ENCODE data around the gene GPR160. TPM values are rescaled to one million over a fixed set of nuclear protein-coding genes. Genes with fewer than 3 reads are reported as not detected.

GPR160 gene
- polyA plus RNA-seq, 1 donor from 2014 or later: 4.0 TPM

DNA sequence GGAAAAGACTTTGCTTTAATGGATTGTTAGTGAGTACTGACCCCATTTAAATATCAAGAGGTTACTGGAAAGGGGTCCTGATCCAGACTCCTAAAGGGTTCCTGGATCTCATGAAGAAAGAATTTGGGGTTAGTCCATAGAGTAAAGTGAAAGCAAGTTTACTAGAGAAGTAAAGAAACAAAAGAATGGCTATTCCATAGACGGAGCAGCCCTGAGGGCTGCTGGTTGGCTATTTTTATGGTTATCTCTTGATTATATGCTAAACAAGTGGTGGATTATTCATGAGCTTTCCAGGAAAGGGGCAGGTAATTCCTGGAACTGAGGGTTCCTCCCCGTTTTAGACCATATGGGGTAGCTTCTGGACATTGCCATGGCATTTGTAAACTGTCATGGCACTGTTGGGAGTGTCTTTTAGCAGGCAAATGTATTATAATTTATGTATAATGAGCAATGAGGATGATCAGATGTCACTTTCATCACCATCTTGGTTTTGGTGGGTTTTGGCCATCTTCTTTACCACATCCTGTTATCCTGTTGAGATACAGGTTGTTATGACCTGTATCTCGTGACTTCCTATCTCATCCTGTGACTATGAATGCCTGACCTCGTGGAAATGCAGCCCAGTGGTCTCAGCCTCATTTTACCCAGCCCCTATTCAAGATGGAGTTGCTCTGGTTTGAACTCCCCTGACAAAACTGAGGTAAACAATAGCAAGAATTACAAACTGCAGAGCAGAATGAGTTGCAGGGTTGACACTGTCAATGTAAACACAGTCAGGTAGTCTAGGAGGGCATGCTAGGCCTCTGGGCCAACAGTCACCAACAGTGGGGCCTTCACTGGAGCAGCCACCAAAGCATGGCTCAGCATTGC is 10.3 kb upstream of the GPR160 start:
- H3K9ac ChIP-seq (ENCODE audit: low read length): no peak overlapping the region
- no peaks in the 10 kb centered on the region for H3K9me2 ChIP-seq (ENCODE audit: insufficient read depth, low read length)
- H3K4me3 ChIP-seq (ENCODE audit: low read length): no peak overlapping the region
- H3K36me3 ChIP-seq (ENCODE audit: insufficient read depth, low read length): no peaks in the 10 kb centered on the region
- H3K79me2 ChIP-seq (replicated peaks; ENCODE audit: insufficient read depth, low read length): no peaks in the 10 kb centered on the region
- H3F3A ChIP-seq (ENCODE audit: insufficient read depth, low read length, poor library complexity, severe bottlenecking): no peaks in the 10 kb centered on the region
- H3K27ac ChIP-seq (ENCODE audit: low read length): no peak overlapping the region
- no peaks in the 10 kb centered on the region for H3K9me3 ChIP-seq (ENCODE audit: low read length)
- TF ChIP-seq EZH2 (IDR thresholded peaks at IDR 0.05; ENCODE audit: borderline replicate concordance, insufficient read depth, low read length, poor library complexity, severe bottlenecking) (no peak), POLR2AphosphoS5 (IDR thresholded peaks at IDR 0.05) (no peak), MXI1 (conservative IDR thresholded peaks at IDR 0.05; ENCODE audit: poor library complexity, severe bottlenecking) (no peak), SMC3 (conservative IDR thresholded peaks at IDR 0.05; ENCODE audit: poor library complexity) (no peak), RAD21 (conservative IDR thresholded peaks at IDR 0.05) (no peak), TAF1 (IDR thresholded peaks at IDR 0.05; ENCODE audit: low read depth) (no peak), EP300 (conservative IDR thresholded peaks at IDR 0.05; ENCODE audit: poor library complexity, severe bottlenecking) (no peak)
- TF ChIP-seq, protein P1, sequence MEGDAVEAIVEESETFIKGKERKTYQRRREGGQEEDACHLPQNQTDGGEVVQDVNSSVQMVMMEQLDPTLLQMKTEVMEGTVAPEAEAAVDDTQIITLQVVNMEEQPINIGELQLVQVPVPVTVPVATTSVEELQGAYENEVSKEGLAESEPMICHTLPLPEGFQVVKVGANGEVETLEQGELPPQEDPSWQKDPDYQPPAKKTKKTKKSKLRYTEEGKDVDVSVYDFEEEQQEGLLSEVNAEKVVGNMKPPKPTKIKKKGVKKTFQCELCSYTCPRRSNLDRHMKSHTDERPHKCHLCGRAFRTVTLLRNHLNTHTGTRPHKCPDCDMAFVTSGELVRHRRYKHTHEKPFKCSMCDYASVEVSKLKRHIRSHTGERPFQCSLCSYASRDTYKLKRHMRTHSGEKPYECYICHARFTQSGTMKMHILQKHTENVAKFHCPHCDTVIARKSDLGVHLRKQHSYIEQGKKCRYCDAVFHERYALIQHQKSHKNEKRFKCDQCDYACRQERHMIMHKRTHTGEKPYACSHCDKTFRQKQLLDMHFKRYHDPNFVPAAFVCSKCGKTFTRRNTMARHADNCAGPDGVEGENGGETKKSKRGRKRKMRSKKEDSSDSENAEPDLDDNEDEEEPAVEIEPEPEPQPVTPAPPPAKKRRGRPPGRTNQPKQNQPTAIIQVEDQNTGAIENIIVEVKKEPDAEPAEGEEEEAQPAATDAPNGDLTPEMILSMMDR (IDR thresholded peaks at IDR 0.05; ENCODE audit: poor library complexity, severe bottlenecking): no peak
- TF ChIP-seq, protein P2, sequence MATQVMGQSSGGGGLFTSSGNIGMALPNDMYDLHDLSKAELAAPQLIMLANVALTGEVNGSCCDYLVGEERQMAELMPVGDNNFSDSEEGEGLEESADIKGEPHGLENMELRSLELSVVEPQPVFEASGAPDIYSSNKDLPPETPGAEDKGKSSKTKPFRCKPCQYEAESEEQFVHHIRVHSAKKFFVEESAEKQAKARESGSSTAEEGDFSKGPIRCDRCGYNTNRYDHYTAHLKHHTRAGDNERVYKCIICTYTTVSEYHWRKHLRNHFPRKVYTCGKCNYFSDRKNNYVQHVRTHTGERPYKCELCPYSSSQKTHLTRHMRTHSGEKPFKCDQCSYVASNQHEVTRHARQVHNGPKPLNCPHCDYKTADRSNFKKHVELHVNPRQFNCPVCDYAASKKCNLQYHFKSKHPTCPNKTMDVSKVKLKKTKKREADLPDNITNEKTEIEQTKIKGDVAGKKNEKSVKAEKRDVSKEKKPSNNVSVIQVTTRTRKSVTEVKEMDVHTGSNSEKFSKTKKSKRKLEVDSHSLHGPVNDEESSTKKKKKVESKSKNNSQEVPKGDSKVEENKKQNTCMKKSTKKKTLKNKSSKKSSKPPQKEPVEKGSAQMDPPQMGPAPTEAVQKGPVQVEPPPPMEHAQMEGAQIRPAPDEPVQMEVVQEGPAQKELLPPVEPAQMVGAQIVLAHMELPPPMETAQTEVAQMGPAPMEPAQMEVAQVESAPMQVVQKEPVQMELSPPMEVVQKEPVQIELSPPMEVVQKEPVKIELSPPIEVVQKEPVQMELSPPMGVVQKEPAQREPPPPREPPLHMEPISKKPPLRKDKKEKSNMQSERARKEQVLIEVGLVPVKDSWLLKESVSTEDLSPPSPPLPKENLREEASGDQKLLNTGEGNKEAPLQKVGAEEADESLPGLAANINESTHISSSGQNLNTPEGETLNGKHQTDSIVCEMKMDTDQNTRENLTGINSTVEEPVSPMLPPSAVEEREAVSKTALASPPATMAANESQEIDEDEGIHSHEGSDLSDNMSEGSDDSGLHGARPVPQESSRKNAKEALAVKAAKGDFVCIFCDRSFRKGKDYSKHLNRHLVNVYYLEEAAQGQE (IDR thresholded peaks at IDR 0.05; ENCODE audit: borderline replicate concordance): no peak
- H4K20me1 ChIP-seq (ENCODE audit: insufficient read depth): no peaks in the 10 kb centered on the region
- H2AFZ ChIP-seq (ENCODE audit: low read depth, low read length): no peak overlapping the region
- no peak overlapping the region for H3K4me2 ChIP-seq (ENCODE audit: low read length)
- no peaks in the 10 kb centered on the region for H3K27me3 ChIP-seq (ENCODE audit: insufficient read depth, low read depth, low read length)

DNA sequence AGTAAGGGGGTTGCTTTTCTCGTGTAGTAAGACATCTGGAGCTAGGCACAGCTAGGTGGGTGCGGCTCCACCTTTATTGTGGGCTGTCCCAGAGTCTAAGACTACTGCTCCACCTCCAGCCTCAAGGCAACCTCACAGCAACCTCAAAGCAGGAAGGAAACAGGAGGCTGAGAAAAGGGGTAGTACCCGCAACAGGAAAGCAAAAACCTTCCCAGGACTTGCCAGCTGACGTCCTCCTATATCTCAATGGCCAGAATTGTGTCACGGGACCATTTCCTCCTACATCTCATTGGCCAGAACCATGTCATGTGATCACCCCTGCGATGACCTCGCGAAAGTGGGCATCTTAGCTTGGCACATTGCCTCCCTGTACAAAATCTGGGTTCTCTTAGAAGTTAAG is 4.3 kb upstream of the GPR160 start:
- H3K27ac ChIP-seq (ENCODE audit: low read length): no peak overlapping the region
- H2AFZ ChIP-seq (ENCODE audit: low read depth, low read length): no peak overlapping the region
- H3K9me3 ChIP-seq (ENCODE audit: low read length): no peaks in the 10 kb centered on the region

More for the DNA sequence above, 4.3 kb upstream of the GPR160 start:
- TF ChIP-seq SMC3 (conservative IDR thresholded peaks at IDR 0.05; ENCODE audit: poor library complexity) (no peak), POLR2AphosphoS5 (IDR thresholded peaks at IDR 0.05) (no peak), EP300 (conservative IDR thresholded peaks at IDR 0.05; ENCODE audit: poor library complexity, severe bottlenecking) (no peak)
- Histone ChIP-seq H4K20me1 (ENCODE audit: insufficient read depth) (no peaks in the 10 kb centered on the region), H3K9me2 (ENCODE audit: insufficient read depth, low read length) (no peaks in the 10 kb centered on the region), H3K4me3 (ENCODE audit: low read length) (no peak overlapping the region), H3K4me2 (ENCODE audit: low read length) (no peak overlapping the region), H3F3A (ENCODE audit: insufficient read depth, low read length, poor library complexity, severe bottlenecking) (no peaks in the 10 kb centered on the region), H3K36me3 (ENCODE audit: insufficient read depth, low read length) (no peaks in the 10 kb centered on the region), H3K9ac (ENCODE audit: low read length) (no peak overlapping the region), H3K27me3 (ENCODE audit: insufficient read depth, low read depth, low read length) (peaks cover 16% of the 10 kb centered on the region), H3K79me2 (replicated peaks; ENCODE audit: insufficient read depth, low read length) (no peaks in the 10 kb centered on the region)
